Upper lobe of left lung (tissue), 6 donors: Measurements from ENCODE around the gene IFNAR1. TPM values are rescaled to one million over a fixed set of nuclear protein-coding genes. Genes with fewer than 3 reads are reported as not detected.
A peak's percentile ranks its signal among the peaks of the same experiment; 100 is the strongest.

Experiments
- ATAC-seq, 2 donors: fragments of 200-7000 bp; cut with Tn5 transposase; one replicate each; pipeline ENCODE4 v1.9.1; 2022; ENCODE audit warnings: mild to moderate bottlenecking in 2 of 2, moderate library complexity in 2 of 2; ENCODE audit not compliant: low FRiP score in 2 of 2
- DNase-seq, 2 donors: peaks; one replicate each; pipeline ENCODE4 v3.0.0-alpha.2; 2019 to 2020
- H3K27ac ChIP-seq, 4 donors: fragments of 200-600 bp; sonication (generic); one replicate each; pipeline ENCODE4 v1.5.1; 2016 to 2019
- H3K27me3 ChIP-seq, 4 donors: fragments of 200-600 bp; sonication (generic); one replicate each; pipeline ENCODE4 v1.5.1; 2017 to 2019
- H3K36me3 ChIP-seq, 4 donors: fragments of 200-600 bp; sonication (generic); one replicate each; pipeline ENCODE4 v1.5.1; 2016 to 2019
- H3K4me1 ChIP-seq, 4 donors: fragments of 200-600 bp; sonication (generic); one replicate each; pipeline ENCODE4 v1.5.1; 2018 to 2019
- H3K4me3 ChIP-seq, 4 donors: fragments of 200-600 bp; sonication (generic); one replicate each; pipeline ENCODE4 v1.5.1; 2017 to 2019; ENCODE audit warnings: mild to moderate bottlenecking in 2 of 4, moderate library complexity in 1 of 4
- H3K9me3 ChIP-seq, 4 donors: fragments of 200-600 bp; sonication (generic); one replicate each; pipeline ENCODE4 v1.5.1; 2018 to 2019
- CTCF ChIP-seq, 6 experiments: fragments of 450-650 bp in 4 of 6; fragments of 200-600 bp in 2 of 6; sonication (generic) in 2 of 6; IDR thresholded peaks; one replicate each; pipeline ENCODE4 v1.5.1; 2016 to 2019; ENCODE audit warnings: antibody characterized with exemption in 6 of 6
- EP300 ChIP-seq, 4 donors: sonication (generic); formaldehyde crosslinking; IDR thresholded peaks; one replicate each; pipeline ENCODE4 v1.5.1; 2017; ENCODE audit warnings: antibody characterized with exemption in 4 of 4, control low read depth in 2 of 4
- POLR2A ChIP-seq, 4 donors: fragments of 450-650 bp; IDR thresholded peaks; one replicate each; pipeline ENCODE4 v1.5.1; 2016 to 2017; ENCODE audit warnings: antibody characterized with exemption in 4 of 4, mild to moderate bottlenecking in 2 of 4
- POLR2AphosphoS5 ChIP-seq, 2 donors: sonication (generic); formaldehyde crosslinking; IDR thresholded peaks; one replicate each; pipeline ENCODE4 v1.5.1; 2017; ENCODE audit warnings: antibody characterized with exemption in 2 of 2
- WGBS, 2 donors: methylation state at CpG; one replicate each; pipeline ENCODE4 v1.1.5; 2017 to 2018; 5-methylcytosine and 5-hydroxymethylcytosine counted together
- total RNA-seq, 6 donors: library from RNA; depleted of rRNA in 4 of 6; stranded (reverse); fragments of >200 nt in 4 of 6; gene quantifications; one replicate each; pipeline versions ENCODE4 v1.1.0 to v1.2.1, GENCODE V29; 2016 to 2021
- donor health status: DM: no; HTN: no; CAD: no; lungs with moderate emphysema.
- donor health status: DM: no; HTN: yes; CAD: no; lungs with severe emphysema.

Gene IFNAR1
- total RNA-seq, 6 donors from 2014 or later = 17.1 to 68.5 (median 36.0) TPM

GRCh38 chr21:33325222-33326067, 675 bp downstream of the IFNAR1 start:
- TF ChIP-seq EP300 (IDR thresholded peaks at IDR 0.05) (no peak), POLR2AphosphoS5 (IDR thresholded peaks at IDR 0.05) (peak in 1 of 2 donors; percentile 27), CTCF (IDR thresholded peaks at IDR 0.05) (no peak), POLR2A (IDR thresholded peaks at IDR 0.05) (peak in 1 of 4 donors; percentile 59)
- WGBS, 2 donors = 0 to 1% methylated on average over 18 to 28 of the region's 28 CpGs
- Histone ChIP-seq H3K9me3 (no peaks in the 10 kb centered on the region), H3K36me3 (no peaks in the 10 kb centered on the region), H3K27ac (peak overlapping the region; percentile 97 to 100 (median 98)), H3K27me3 (no peaks in the 10 kb centered on the region), H3K4me3 (peak overlapping the region; percentile 68 to 93 (median 78)), H3K4me1 (peaks cover 21 to 33% (median 29%) of the 10 kb centered on the region in 4 donors)
- peak in 1 of 2 donors; percentile 78 for DNase-seq
- ATAC-seq = peak; percentile 72 to 74

- Histone ChIP-seq H3K4me1 (peaks cover 21 to 34% (median 30%) of the 10 kb centered on the region in 4 donors), H3K27ac (no peak overlapping the region), H3K36me3 (peaks cover 0 to 6% (median 0%) of the 10 kb centered on the region in 4 donors), H3K4me3 (no peak overlapping the region), H3K27me3 (no peaks in the 10 kb centered on the region), H3K9me3 (no peaks in the 10 kb centered on the region)
- ATAC-seq (no peak), DNase-seq (no peak)
- TF ChIP-seq CTCF (IDR thresholded peaks at IDR 0.05) (no peak), POLR2A (IDR thresholded peaks at IDR 0.05) (no peak), EP300 (IDR thresholded peaks at IDR 0.05) (no peak), POLR2AphosphoS5 (IDR thresholded peaks at IDR 0.05) (no peak)
- 62 to 86% methylated on average over 3 of the region's 3 CpGs for WGBS, 2 donors
Observed at GRCh38 chr21:33327326-33327725, 2.6 kb downstream of the IFNAR1 start.

GRCh38 chr21:33327792-33328433, 3.1 kb downstream of the IFNAR1 start:
- no peak for ATAC-seq
- Histone ChIP-seq H3K9me3 (peaks cover 0 to under 1% (median 0%) of the 10 kb centered on the region in 4 donors), H3K36me3 (peaks cover 0 to 6% (median 0%) of the 10 kb centered on the region in 4 donors), H3K27ac (no peak overlapping the region), H3K27me3 (no peaks in the 10 kb centered on the region), H3K4me3 (no peak overlapping the region), H3K4me1 (peaks cover 21 to 34% (median 30%) of the 10 kb centered on the region in 4 donors)
- 86 to 91% methylated on average over 7 of the region's 7 CpGs for WGBS, 2 donors
- peak in 1 of 2 donors; percentile 10 for DNase-seq
- no peak for TF ChIP-seq EP300 (IDR thresholded peaks at IDR 0.05)
- no peak for TF ChIP-seq POLR2AphosphoS5 (IDR thresholded peaks at IDR 0.05)
- no peak for TF ChIP-seq CTCF (IDR thresholded peaks at IDR 0.05)
- no peak for TF ChIP-seq POLR2A (IDR thresholded peaks at IDR 0.05)

GRCh38 chr21:33330726-33331125, 6.0 kb downstream of the IFNAR1 start:
- no peak overlapping the region for H3K4me3 ChIP-seq
- H3K36me3 ChIP-seq = peaks cover 0 to 11% (median 0%) of the 10 kb centered on the region in 4 donors
- ATAC-seq (peak in 1 of 2 donors; percentile 38), DNase-seq (no peak)
- no peaks in the 10 kb centered on the region for H3K27me3 ChIP-seq
- H3K9me3 ChIP-seq = peaks cover 0 to 4% (median 0%) of the 10 kb centered on the region in 4 donors
- TF ChIP-seq CTCF (IDR thresholded peaks at IDR 0.05) (no peak), EP300 (IDR thresholded peaks at IDR 0.05) (no peak), POLR2AphosphoS5 (IDR thresholded peaks at IDR 0.05) (no peak), POLR2A (IDR thresholded peaks at IDR 0.05) (no peak)
- H3K27ac ChIP-seq = no peak overlapping the region
- H3K4me1 ChIP-seq = peaks cover 19 to 32% (median 29%) of the 10 kb centered on the region in 4 donors
- 80 to 86% methylated on average over 2 to 3 of the region's 3 CpGs for WGBS, 2 donors
